ENCODE measurements around the gene PRSS50.

- no peak for TF ChIP-seq CTCF (IDR thresholded peaks at IDR 0.05)
- no peak for TF ChIP-seq POLR2A (IDR thresholded peaks at IDR 0.05)
- no peak for TF ChIP-seq POLR2AphosphoS5 (IDR thresholded peaks at IDR 0.05)
Observed at GRCh38 chr3:46721009-46721408, 3.3 kb upstream of the PRSS50 start.
